ENCODE results near the gene DOCK4. TPM values are rescaled to one million over a fixed set of nuclear protein-coding genes. Genes with fewer than 3 reads are reported as not detected.
A peak's percentile ranks its signal among the peaks of the same experiment; 100 is the strongest.

Gene DOCK4
- total RNA-seq, 1 experiment from 2014 or later, result 4.9 TPM

DNA sequence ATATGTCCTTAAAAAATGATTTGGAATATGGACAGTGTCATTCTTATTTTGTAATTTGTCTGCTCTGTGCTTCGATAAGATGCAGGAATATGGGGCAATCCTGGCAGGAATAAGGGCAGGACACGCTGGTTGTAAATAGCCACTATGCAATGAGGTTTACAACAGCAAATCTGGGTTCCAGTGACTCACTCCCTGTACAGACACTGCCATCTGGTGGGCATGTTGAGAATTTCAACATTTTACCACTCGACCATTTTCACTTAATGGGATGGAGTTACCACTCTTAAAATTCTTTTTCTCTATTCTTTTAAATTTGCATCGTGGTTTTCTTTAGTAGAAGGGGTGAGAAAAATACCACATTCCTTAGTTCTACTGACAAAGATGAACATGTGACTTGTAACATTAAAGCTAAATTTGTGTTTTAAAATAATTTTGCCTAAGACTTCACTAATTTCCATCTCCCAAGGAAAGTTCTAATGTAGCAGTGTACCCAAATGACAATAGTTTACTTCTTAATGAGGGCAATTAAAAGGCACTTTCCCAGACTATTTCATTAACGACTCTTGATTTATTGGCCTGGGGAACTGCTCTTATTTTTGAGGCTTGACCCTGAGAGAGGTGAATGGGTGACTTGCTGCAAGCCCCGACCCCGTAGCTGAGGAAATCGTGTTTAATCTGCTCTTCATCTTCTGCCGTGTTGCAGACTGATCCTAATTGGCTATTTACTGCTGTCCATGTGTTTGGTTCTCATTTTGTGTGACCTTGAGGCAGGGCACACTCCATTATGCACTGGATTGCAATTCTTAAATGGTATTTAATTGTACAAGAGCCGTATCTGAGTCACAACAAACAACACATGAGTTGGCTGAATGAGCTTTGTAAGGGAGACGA is 470.3 kb downstream of the DOCK4 start:
- H3K23me2 ChIP-seq (ENCODE audit: insufficient read length, low read depth, low read length, poor library complexity, severe bottlenecking), result no peaks in the 10 kb centered on the region
- no CpG with 5 or more reads among the region's 11 CpGs for WGBS (ENCODE audit: extremely low coverage, insufficient read length, low lambda C conversion rate)
- H4K91ac ChIP-seq (ENCODE audit: insufficient read length, low read depth, low read length), result no peak overlapping the region
- H4K5ac ChIP-seq (ENCODE audit: insufficient read length, low read depth, low read length), result no peak overlapping the region
- Mint-ChIP-seq H3K4me3 (no peak overlapping the region), H3K9me3 (no peaks in the 10 kb centered on the region), H3K27me3 (ENCODE audit: low read depth) (no peaks in the 10 kb centered on the region), H3K36me3 (ENCODE audit: insufficient read depth in 1 of 3, low read depth in 3 of 3) (peaks cover 0 to 6% (median under 1%) of the 10 kb centered on the region in 3 experiments; a peak in 3 of 7 replicates), H3K4me1 (peaks cover 4 to 14% of the 10 kb centered on the region in 2 experiments; a peak in 2 of 4 replicates), H3K27ac (no peak overlapping the region)
- H2BK15ac ChIP-seq (ENCODE audit: low read depth, low read length), result no peak overlapping the region
- H3K27me3 ChIP-seq (ENCODE audit: insufficient read depth, low read length), result no peaks in the 10 kb centered on the region
- TF ChIP-seq, protein P1, sequence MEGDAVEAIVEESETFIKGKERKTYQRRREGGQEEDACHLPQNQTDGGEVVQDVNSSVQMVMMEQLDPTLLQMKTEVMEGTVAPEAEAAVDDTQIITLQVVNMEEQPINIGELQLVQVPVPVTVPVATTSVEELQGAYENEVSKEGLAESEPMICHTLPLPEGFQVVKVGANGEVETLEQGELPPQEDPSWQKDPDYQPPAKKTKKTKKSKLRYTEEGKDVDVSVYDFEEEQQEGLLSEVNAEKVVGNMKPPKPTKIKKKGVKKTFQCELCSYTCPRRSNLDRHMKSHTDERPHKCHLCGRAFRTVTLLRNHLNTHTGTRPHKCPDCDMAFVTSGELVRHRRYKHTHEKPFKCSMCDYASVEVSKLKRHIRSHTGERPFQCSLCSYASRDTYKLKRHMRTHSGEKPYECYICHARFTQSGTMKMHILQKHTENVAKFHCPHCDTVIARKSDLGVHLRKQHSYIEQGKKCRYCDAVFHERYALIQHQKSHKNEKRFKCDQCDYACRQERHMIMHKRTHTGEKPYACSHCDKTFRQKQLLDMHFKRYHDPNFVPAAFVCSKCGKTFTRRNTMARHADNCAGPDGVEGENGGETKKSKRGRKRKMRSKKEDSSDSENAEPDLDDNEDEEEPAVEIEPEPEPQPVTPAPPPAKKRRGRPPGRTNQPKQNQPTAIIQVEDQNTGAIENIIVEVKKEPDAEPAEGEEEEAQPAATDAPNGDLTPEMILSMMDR (conservative IDR thresholded peaks at IDR 0.05), result peak; percentile 90
- no peak overlapping the region for H2AFZ ChIP-seq (ENCODE audit: low read length)
- no peak overlapping the region for H3K14ac ChIP-seq (ENCODE audit: insufficient read depth, low read length)
- H3K79me2 ChIP-seq (ENCODE audit: insufficient read depth, low read length), result no peaks in the 10 kb centered on the region
- no peak overlapping the region for H3K4me2 ChIP-seq (ENCODE audit: insufficient read depth, insufficient read length, low read length)
- no peak overlapping the region for H3K23ac ChIP-seq (ENCODE audit: insufficient read length, low read depth, low read length)
- no peak overlapping the region for H3K9ac ChIP-seq (ENCODE audit: extremely low read depth, insufficient read length, low read length)
- H3K18ac ChIP-seq (ENCODE audit: insufficient read length, low read depth, low read length), result no peak overlapping the region
- H2BK5ac ChIP-seq (ENCODE audit: insufficient read length, low read length), result no peak overlapping the region
- no peak overlapping the region for H2BK20ac ChIP-seq (ENCODE audit: low read depth, low read length, poor library complexity, severe bottlenecking)
- H3K27ac ChIP-seq (ENCODE audit: insufficient read length, low read depth, low read length), result no peak overlapping the region
- no peak overlapping the region for H2BK12ac ChIP-seq (ENCODE audit: insufficient read length, low read depth, low read length)
- no peaks in the 10 kb centered on the region for H4K20me1 ChIP-seq (ENCODE audit: control insufficient read depth, insufficient read depth, insufficient read length)
- H3K9me3 ChIP-seq (ENCODE audit: control insufficient read depth, low read depth, low read length), result no peaks in the 10 kb centered on the region
- H3K4me1 ChIP-seq (ENCODE audit: insufficient read depth, low read length), result no peaks in the 10 kb centered on the region
- no peak overlapping the region for H2AK5ac ChIP-seq (ENCODE audit: insufficient read length, low read length)
- H3K4ac ChIP-seq (ENCODE audit: low read depth, low read length), result no peak overlapping the region
- H3K79me1 ChIP-seq (ENCODE audit: insufficient read depth, low read depth, low read length, poor library complexity, severe bottlenecking), result no peaks in the 10 kb centered on the region
- H2BK120ac ChIP-seq (ENCODE audit: low read depth, low read length, poor library complexity, severe bottlenecking), result no peak overlapping the region
- H3K56ac ChIP-seq (ENCODE audit: insufficient read length, low read depth, low read length), result no peak overlapping the region
- DNase-seq, result peak; percentile 51
- H3T11ph ChIP-seq (ENCODE audit: low read length), result no peak overlapping the region
- H4K8ac ChIP-seq (replicated peaks; ENCODE audit: insufficient read length, low read depth, low read length), result no peak overlapping the region
